Right renal cortex interstitium (tissue), 3 donors: ENCODE data around the gene COL26A1. TPM values are rescaled to one million over a fixed set of nuclear protein-coding genes. Genes with fewer than 3 reads are reported as not detected.
"Not testable (repeated sequence)": the region's sequence is repeated elsewhere in the genome, so short reads cannot be mapped to it uniquely, and the experiment has no call there.

Experiments
- DNase-seq, 3 donors: peaks; one replicate each; pipeline ENCODE4 v3.0.0-alpha.2; 2013; ENCODE audit warnings: low read depth in 3 of 3, low spot score in 2 of 3
- polyA plus RNA-seq, 3 donors: library from polyadenylated mRNA; unstranded; fragments of 120-200 nt; gene quantifications; one replicate each; pipeline ENCODE4 v1.2.1, GENCODE V29; 2013; ENCODE audit not compliant: insufficient read length in 3 of 3

COL26A1 gene
- polyA plus RNA-seq, 3 donors = 20.8 to 22.8 (median 21.3) TPM

DNA sequence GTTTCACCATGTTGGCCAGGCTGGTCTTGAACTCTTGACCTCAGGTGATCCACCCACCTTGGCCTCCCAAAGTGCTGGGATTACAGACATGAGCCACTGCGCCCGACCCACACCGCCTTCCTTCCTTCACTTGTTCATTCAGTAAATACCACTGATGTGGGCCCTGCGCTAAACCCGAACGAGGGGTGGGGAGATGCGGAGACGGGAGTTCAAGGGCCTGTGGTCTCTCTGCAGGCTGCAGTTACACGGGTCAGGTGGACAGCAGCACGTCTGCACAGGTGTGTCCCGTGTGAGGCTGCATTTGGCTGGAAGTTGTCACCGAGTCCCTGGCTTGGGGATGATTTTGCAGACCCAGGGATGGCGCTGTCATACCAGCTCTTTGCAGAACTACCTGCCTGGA is 38.1 kb downstream of the COL26A1 start:
- no peak for DNase-seq

DNA sequence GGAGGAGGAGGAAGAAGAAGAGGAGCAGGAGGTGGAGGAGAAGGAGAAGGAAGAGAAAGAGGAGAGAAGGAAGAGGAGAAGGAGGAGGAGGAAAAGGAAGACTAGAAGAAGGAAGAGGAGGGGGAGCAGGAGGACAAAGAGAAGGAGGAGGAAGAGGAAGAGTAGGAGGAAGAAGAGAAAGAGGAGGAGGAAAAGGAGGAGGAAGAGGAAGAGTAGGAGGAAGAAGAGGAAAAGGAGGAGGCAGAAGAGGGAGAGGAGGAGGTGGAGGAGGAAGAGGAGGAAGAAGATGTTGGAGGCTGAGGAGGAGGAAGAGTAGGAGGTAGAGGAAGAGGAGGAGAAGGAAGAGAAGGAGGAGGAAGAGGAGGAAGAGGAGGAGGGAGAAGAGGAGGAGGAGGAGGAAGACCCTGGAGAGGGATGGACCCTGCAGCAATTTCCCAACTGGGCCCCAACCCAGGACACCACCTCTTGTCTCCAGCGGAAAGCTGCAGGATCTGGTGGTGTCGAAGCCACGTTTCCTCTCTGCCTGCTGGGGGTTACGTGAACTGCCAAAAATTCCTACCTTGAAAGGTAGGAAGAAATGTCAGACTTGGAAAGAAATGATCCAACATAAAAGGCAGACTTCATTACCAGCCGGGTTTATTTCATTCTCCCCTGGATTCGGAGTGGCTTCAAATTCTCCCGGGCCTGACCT is 38.9 kb downstream of the COL26A1 start:
- no peak for DNase-seq

- no peak for DNase-seq
Observed at GRCh38 chr7:101402081-101402779, 39.6 kb downstream of the COL26A1 start.

DNA sequence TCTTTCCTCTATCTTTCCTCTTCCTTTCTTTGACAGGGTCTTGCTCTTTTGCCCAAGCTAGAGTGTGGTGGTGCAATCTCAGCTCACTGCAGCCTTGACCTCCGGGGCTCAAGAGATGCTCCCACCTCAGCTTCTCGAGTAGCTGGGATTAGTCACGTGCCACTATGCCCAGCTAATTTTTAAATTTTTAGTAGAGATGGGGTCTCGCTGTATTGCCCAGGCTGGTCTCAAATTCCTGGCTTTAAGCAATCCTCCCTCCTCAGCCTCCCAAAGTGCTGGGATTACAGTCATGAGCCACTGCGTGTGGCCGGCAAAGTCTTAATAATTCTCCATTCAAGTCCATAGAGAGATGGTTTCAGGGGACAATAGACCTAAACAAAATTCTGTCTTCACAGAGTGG is 40.2 kb downstream of the COL26A1 start:
- DNase-seq = no peak

DNA sequence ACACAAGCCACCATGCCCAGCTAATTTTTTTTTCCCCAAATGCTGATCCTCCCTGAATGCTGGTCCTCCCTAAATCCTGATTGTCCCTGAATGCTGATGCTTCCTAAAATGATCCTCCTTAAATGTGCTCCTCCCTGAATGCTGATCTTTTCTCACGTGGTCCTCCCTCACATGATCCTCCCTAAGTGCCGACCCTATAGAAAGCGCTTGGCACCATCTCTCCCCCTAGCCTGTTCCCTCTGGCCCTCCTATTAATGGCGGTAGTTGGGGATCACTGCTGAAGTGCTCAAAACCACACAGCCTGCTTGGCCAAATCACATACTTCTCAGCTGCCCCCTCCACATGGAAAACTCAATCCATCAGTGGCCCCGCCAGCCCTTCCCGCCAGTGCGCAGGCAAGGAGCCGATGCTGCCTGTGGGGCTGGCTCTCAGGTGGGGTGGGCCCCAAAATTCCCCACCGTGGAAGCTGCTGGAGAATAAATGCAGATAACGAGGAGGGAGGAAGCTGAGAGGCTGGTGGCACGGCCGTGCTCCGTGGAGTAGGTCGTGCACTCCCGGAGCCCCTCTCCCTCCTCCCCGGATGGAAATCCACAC is 42.9 kb downstream of the COL26A1 start:
- no peak for DNase-seq

DNA sequence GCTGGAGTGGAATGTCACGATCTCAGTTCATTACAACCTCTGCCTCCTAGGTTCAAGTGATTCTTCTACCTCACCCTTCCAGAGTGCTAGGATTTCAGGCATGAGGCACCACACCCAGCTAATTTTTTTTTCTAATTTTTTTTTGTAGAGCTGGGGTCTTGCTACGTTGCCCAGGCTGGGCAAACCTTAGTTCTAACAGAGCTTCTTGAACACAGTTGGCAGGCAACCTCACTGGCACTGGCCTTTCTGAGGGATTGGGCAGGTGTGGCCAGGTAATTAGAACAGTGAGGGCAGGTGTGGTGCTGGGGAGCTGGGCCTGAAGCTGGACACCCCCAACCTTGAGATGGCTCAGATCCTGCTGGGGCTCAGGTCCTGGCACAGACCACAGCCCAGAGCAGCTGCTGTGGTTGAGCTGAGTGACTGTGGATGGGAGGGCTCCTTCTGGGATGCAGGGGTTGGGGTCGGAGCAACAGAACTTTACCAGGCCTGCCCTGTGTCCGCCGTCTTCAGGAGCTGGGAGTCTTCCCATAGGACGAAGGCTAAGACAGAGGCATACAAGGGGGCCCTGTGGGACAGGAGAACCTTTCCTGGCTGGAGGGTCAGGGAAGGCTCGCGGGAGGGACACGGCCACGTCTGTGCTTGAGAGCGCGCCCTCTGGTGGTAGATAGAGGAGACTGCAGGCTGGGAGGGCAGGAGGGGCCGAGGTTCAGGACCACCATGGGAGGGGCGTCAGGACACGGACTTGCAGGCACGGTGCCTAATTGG is 48.2 kb downstream of the COL26A1 start:
- peak in 1 of 3 donors; percentile 53 for DNase-seq

- no peak for DNase-seq
Observed at GRCh38 chr7:101411508-101411874, 48.8 kb downstream of the COL26A1 start.

- DNase-seq = no peak
Observed at GRCh38 chr7:101412976-101413375, 50.3 kb downstream of the COL26A1 start.

- DNase-seq = no peak
Observed at GRCh38 chr7:101418694-101419093, 56.0 kb downstream of the COL26A1 start.

GRCh38 chr7:101419831-101420230 is 57.2 kb downstream of the COL26A1 start:
- no peak for DNase-seq

DNA sequence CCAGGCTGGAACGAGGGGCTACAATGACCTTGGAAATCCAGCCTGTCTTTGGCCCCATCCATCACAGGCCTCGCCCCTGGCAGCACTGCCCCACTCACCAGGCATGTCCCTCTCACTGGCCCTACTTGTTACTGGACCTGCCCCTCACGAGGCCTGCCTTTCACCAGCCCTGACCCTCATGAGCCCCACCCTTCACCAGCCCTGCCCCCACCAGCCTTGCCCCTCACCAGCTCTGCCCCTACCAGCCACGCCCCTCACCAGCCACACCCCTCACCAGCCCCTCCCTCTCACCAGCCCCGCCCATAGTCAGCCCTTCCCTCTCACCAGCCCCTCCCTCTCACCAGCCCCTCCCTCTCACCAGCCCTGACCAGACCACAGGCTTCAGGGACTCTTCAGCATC is 57.8 kb downstream of the COL26A1 start:
- DNase-seq = no peak

- DNase-seq = no peak
Observed at GRCh38 chr7:101422356-101423195, 59.9 kb downstream of the COL26A1 start.

DNA sequence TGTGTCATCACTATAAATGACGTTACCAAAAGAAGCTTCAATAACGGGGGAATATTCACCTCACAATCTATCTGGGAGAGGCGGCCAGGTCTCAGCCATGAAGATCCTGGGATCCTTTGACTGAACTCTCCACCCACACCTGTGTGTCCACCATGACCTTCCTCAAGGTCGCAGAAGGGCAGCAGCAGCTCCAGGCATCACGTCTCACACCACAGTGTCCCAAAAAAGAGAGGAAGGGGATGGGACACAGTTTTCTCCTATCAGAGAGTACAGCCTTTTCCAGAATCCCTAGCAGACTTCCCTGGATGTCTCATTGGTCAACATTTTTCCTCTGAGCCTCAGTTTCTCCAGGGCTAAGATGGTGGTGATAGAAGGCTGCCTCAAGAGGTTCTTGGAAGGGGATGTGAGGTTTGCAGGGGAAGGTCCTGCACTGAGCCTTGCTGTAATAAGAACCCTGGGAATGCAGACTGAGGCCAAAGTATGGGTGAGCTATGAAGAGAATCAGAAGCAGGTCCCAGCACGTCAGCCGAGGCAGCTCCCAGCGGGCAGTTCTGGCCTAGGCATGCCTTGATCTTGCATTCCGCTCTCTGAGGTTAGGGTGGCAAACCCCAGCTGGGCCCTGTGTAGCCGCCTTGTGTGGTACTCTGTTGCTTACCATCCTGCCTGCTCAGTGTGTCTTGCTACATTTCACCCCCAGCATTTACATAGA is 63.8 kb downstream of the COL26A1 start:
- no peak for DNase-seq

DNA sequence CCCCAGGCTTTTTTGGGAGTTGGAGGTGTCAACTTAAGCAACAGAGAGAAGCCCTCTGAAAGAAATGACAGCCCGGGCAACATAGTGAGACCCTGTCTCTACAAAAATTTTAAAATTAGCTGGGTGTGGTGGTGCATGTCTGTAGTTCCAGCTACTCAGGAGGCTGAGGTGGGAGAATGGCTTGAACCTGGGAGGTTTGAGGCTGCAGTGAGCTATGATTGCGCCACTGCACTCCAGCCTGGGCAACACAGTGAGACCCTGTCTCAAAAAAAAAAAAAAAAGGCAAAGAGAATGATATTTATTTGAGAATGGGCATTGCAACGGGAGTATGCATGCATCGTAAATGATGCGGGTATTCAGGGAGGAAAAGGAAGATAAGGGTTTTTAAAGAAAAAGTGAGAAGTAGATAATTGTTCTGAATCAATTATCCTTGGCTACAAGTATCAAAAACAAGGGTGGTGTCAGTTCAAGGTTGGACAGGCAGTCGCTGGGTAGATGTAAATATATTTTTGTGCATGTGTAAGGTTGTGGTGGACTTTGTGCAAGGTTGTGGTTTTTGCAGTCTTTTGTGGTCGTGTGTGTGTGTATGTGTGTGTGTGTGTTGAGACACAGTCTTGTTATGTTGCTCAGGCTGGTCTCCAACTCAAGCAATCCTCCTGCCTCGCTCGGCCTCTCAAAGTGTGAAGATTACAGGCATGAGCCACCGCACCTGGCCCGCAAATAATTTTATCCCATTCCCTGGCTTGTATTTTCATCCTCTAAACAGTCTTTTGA is 65.6 kb downstream of the COL26A1 start:
- DNase-seq = no peak

GRCh38 chr7:101432316-101432715 is 69.6 kb downstream of the COL26A1 start:
- DNase-seq = no peak

DNA sequence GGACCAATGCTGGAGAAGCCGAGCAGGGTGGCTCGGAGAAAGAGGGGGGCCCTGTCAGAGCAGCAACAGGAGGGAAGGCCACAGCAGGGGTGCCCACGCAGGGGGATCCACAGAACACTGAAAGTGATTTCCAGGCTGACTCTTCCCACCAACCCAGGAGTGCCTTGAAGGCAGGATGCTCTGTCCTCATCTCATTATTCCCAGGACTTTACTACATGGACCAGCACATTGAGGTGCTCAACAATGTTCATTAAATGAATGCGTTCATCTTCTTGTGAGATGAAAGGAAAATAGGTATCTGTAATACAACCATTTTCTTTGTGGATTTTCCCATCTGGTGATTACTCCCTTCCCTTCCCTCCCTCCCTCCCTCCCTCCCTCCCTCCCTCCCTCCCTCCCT is 71.0 kb downstream of the COL26A1 start:
- DNase-seq = no peak

DNA sequence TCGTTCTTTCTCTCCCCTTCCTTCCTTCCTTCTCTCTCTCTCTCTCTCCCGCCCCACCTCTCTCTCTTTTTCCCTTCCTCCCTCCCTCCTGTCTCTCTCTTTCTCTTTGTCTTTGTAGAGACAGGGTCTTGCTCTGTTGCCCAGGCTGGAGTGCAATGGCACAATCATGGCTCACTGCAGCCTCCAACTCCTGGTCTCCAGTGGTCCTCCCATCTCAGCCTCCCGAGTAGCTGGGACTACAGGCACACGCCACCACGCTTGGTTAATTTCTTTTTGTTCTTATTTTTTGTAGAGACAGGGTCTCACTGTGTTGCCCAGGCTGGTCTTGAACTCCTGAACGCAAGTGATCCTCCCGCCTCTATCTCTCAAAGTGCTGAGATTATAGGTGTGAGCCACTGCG is 71.5 kb downstream of the COL26A1 start:
- DNase-seq = not testable (repeated sequence)

- no peak for DNase-seq
Observed at GRCh38 chr7:101435461-101436220, 73.0 kb downstream of the COL26A1 start.
